Cardiac muscle cell (in vitro differentiated cells and primary cell): ENCODE measurements around the gene ASPN. TPM values are rescaled to one million over a fixed set of nuclear protein-coding genes. Genes with fewer than 3 reads are reported as not detected.
A peak's percentile ranks its signal among the peaks of the same experiment; 100 is the strongest.

Source experiments
- DNase-seq, 2 donors: peaks; one replicate each; pipeline versions ENCODE4 v3.0.0 to v3.0.0-alpha.2; 2010 to 2017; ENCODE audit warnings: low read depth in 1 of 2, low spot score in 1 of 2
- H3K27ac ChIP-seq: fragments of 200-600 bp; sonication (generic); 2 replicates; pipeline ENCODE4 v1.5.1; 2016
- H3K27me3 ChIP-seq: fragments of 200-600 bp; sonication (generic); 2 replicates; pipeline ENCODE4 v1.6.0; 2016; ENCODE audit warnings: control low read depth
- H3K36me3 ChIP-seq: fragments of 200-600 bp; sonication (generic); 2 replicates; pipeline ENCODE4 v1.5.1; 2016; ENCODE audit warnings: control low read depth
- H3K4me1 ChIP-seq: fragments of 200-600 bp; sonication (generic); 2 replicates; pipeline ENCODE4 v1.8.1; 2017; ENCODE audit warnings: low read depth, mild to moderate bottlenecking, mixed run types
- H3K4me3 ChIP-seq: fragments of 200-600 bp; sonication (generic); 2 replicates; pipeline ENCODE4 v1.5.1; 2016; ENCODE audit warnings: mild to moderate bottlenecking
- H3K9me3 ChIP-seq: fragments of 200-600 bp; sonication (generic); 2 replicates; pipeline ENCODE4 v1.5.1; 2017; ENCODE audit warnings: low read depth, mild to moderate bottlenecking, control low read depth
- CTCF ChIP-seq: IDR thresholded peaks from 2 replicates; pipeline ENCODE4 v1.5.1; 2012; ENCODE audit warnings: low read depth, mild to moderate bottlenecking, low read length
- polyA plus RNA-seq: library from polyadenylated mRNA; unstranded; fragments of >200 nt; fragmentation: Nextera tagmentation; extraction: Ambion mirVana; gene quantifications from 2 replicates; pipeline ENCODE4 v1.2.1, GENCODE V29; 2016
- total RNA-seq: library from RNA; depleted of rRNA; stranded (reverse); fragments of >200 nt; gene quantifications from 2 replicates; pipeline ENCODE4 v1.2.3, GENCODE V29; 2016

The ASPN gene
- total and polyA plus RNA-seq, 2 experiments from 2014 or later = 0.24 TPM; not detected in 1

- H3K36me3 ChIP-seq = no peaks in the 10 kb centered on the region
- no peak overlapping the region for H3K4me3 ChIP-seq
- H3K4me1 ChIP-seq = no peaks in the 10 kb centered on the region
- no peaks in the 10 kb centered on the region for H3K9me3 ChIP-seq
- no peak for DNase-seq
- no peak for TF ChIP-seq CTCF
- no peaks in the 10 kb centered on the region for H3K27me3 ChIP-seq
- H3K27ac ChIP-seq = no peak overlapping the region
These were observed 24.7 kb downstream of the ASPN start for GRCh38 chr9:92457576-92457975.

GRCh38 chr9:92455217-92455616 is 27.1 kb downstream of the ASPN start:
- TF ChIP-seq CTCF = peak; percentile 24
- no peaks in the 10 kb centered on the region for H3K27me3 ChIP-seq
- no peaks in the 10 kb centered on the region for H3K36me3 ChIP-seq
- DNase-seq = no peak
- H3K9me3 ChIP-seq = no peaks in the 10 kb centered on the region
- no peaks in the 10 kb centered on the region for H3K4me1 ChIP-seq
- no peak overlapping the region for H3K4me3 ChIP-seq
- H3K27ac ChIP-seq = no peak overlapping the region

- no peak overlapping the region for H3K4me3 ChIP-seq
- no peak for DNase-seq
- H3K9me3 ChIP-seq = no peaks in the 10 kb centered on the region
- H3K36me3 ChIP-seq = no peaks in the 10 kb centered on the region
- H3K27ac ChIP-seq = no peak overlapping the region
- no peak for TF ChIP-seq CTCF
- no peaks in the 10 kb centered on the region for H3K4me1 ChIP-seq
- no peaks in the 10 kb centered on the region for H3K27me3 ChIP-seq
These were observed 35.8 kb downstream of the ASPN start for GRCh38 chr9:92446536-92446935.

GRCh38 chr9:92444841-92445240 is 37.5 kb downstream of the ASPN start:
- no peak overlapping the region for H3K4me3 ChIP-seq
- TF ChIP-seq CTCF = no peak
- H3K36me3 ChIP-seq = no peaks in the 10 kb centered on the region
- H3K27ac ChIP-seq = no peak overlapping the region
- no peaks in the 10 kb centered on the region for H3K4me1 ChIP-seq
- no peaks in the 10 kb centered on the region for H3K27me3 ChIP-seq
- no peak for DNase-seq
- H3K9me3 ChIP-seq = no peaks in the 10 kb centered on the region

DNA sequence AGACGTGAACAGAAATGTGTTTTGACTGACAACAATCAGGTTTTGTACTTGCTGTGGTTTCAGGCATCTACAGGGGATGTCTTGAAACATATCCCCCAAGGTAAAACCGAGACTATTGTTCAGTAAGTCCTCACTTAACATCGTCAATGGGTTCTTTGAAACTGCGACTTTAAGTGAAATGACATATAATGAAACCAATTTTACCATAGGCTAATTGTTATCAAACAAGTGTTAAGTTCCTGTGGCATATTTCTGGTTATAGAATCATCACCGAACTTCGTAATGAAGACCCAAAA is 41.6 kb downstream of the ASPN start:
- Histone ChIP-seq H3K36me3 (no peaks in the 10 kb centered on the region), H3K27ac (no peak overlapping the region), H3K9me3 (no peaks in the 10 kb centered on the region), H3K27me3 (no peaks in the 10 kb centered on the region), H3K4me1 (no peaks in the 10 kb centered on the region), H3K4me3 (no peak overlapping the region)
- TF ChIP-seq CTCF = no peak
- DNase-seq = no peak
